ENCODE measurements around the gene FHL5. TPM values are rescaled to one million over a fixed set of nuclear protein-coding genes. Genes with fewer than 3 reads are reported as not detected.

FHL5 gene
- total and polyA plus RNA-seq, 2 experiments from 2014 or later: not detected

DNA sequence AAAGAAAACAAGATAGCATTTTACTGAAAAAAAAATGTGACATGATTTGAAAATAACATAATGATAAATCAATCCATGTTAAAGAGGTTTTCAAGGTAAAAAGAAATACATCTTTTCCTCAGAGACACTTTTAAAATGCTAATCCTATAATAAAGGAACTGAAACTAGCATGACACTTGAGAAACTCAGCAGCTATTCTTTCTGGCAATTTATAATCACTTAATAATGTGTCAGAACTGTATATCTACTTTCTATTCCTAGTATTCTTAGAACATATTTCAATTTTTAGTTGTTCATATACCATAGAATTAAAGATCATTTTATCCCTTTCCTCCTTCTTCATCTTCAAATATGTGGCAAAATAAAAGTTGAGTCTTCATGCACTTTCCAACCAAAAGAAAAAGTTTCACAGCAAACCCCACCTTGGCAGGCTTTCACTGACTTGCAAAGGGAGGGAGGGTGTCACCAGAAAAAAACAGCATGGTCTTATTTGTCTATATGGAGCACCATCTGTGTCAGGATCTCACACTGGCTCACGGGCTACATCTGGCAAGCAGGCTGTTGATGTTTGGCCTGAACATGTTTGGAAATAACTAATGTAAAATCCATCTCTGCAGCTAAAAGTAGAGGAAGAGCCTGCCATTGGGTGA lies 48.5 kb downstream of the FHL5 start:
- H4K20me1 ChIP-seq (ENCODE audit: insufficient read depth, poor library complexity, severe bottlenecking): no peaks in the 10 kb centered on the region

DNA sequence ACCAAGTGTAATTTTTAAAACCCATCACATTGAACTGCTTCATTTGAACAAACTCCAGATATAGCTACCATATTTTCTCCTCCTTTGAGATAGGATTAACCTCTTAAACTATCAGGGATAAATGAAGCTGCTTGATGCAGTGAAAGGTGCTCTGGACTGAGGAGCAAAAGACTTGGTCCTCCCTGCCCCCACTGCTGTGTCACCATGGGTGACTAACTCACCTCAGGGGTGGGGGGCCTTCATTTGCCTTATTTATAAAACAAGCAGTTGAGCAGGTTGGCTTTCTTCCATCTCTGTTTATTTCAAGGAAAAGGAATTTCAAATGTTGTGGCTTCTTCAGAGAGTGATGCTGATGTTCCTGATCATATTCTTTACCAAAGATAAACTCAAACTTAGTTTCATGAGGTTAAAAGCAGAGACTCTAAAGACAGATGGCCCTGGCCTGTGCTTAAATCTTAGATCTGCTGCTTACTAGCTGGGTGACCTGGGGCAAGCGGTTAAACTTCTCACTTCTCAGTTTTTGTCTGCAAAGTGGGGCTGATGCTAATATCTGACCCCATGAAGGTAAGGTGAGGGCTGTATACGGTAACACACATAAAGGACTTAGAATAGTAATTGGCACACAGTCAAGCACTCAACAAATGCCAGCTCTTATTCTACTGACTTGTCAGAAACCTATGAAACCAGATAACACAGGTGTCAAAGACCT lies 50.5 kb downstream of the FHL5 start:
- H3K4me3 ChIP-seq: no peak overlapping the region
- 85% methylated on average over 2 of the region's 2 CpGs for WGBS (ENCODE audit: low lambda C conversion rate, missing lambda C conversion rate)
- H3K36me3 ChIP-seq (replicated peaks; ENCODE audit: insufficient read depth, low read depth): no peaks in the 10 kb centered on the region
- H4K20me1 ChIP-seq (ENCODE audit: insufficient read depth, poor library complexity, severe bottlenecking): no peaks in the 10 kb centered on the region
- H3K27ac ChIP-seq: no peak overlapping the region
- no peaks in the 10 kb centered on the region for H3K9me2 ChIP-seq (replicated peaks; ENCODE audit: insufficient read depth)
- no peaks in the 10 kb centered on the region for H3K4me1 ChIP-seq (ENCODE audit: insufficient read depth)
- no peaks in the 10 kb centered on the region for H3K9me3 ChIP-seq (ENCODE audit: low read depth)
- no peak overlapping the region for H2AFZ ChIP-seq
- DNase-seq (ENCODE audit: low spot score): no peak
- TF ChIP-seq EZH2 (IDR thresholded peaks at IDR 0.05; ENCODE audit: borderline replicate concordance) (no peak), EZH2phosphoT487 (IDR thresholded peaks at IDR 0.05; ENCODE audit: low read depth, severe bottlenecking, unreplicated experiment) (no peak)
- TF ChIP-seq, protein P1, sequence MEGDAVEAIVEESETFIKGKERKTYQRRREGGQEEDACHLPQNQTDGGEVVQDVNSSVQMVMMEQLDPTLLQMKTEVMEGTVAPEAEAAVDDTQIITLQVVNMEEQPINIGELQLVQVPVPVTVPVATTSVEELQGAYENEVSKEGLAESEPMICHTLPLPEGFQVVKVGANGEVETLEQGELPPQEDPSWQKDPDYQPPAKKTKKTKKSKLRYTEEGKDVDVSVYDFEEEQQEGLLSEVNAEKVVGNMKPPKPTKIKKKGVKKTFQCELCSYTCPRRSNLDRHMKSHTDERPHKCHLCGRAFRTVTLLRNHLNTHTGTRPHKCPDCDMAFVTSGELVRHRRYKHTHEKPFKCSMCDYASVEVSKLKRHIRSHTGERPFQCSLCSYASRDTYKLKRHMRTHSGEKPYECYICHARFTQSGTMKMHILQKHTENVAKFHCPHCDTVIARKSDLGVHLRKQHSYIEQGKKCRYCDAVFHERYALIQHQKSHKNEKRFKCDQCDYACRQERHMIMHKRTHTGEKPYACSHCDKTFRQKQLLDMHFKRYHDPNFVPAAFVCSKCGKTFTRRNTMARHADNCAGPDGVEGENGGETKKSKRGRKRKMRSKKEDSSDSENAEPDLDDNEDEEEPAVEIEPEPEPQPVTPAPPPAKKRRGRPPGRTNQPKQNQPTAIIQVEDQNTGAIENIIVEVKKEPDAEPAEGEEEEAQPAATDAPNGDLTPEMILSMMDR (IDR thresholded peaks at IDR 0.05; ENCODE audit: poor library complexity): no peak
- H3K79me2 ChIP-seq: no peaks in the 10 kb centered on the region
- H3K4me2 ChIP-seq: no peak overlapping the region
- no peaks in the 10 kb centered on the region for H3K27me3 ChIP-seq

More for the DNA sequence above, 48.5 kb downstream of the FHL5 start:
- H2AFZ ChIP-seq: no peak overlapping the region
- WGBS (ENCODE audit: low lambda C conversion rate, missing lambda C conversion rate): 77% methylated on average over 1 of the region's 1 CpG
- no peaks in the 10 kb centered on the region for H3K27me3 ChIP-seq
- no peak overlapping the region for H3K4me3 ChIP-seq
- no peaks in the 10 kb centered on the region for H3K9me2 ChIP-seq (replicated peaks; ENCODE audit: insufficient read depth)
- H3K4me2 ChIP-seq: no peak overlapping the region
- H3K27ac ChIP-seq: no peak overlapping the region
- TF ChIP-seq, protein P1 (IDR thresholded peaks at IDR 0.05; ENCODE audit: poor library complexity): no peak
- TF ChIP-seq EZH2 (IDR thresholded peaks at IDR 0.05; ENCODE audit: borderline replicate concordance) (no peak), EZH2phosphoT487 (IDR thresholded peaks at IDR 0.05; ENCODE audit: low read depth, severe bottlenecking, unreplicated experiment) (no peak)
- H3K36me3 ChIP-seq (replicated peaks; ENCODE audit: insufficient read depth, low read depth): no peaks in the 10 kb centered on the region
- DNase-seq (ENCODE audit: low spot score): no peak
- no peaks in the 10 kb centered on the region for H3K4me1 ChIP-seq (ENCODE audit: insufficient read depth)
- H3K79me2 ChIP-seq: no peaks in the 10 kb centered on the region
- H3K9me3 ChIP-seq (ENCODE audit: low read depth): no peaks in the 10 kb centered on the region

DNA sequence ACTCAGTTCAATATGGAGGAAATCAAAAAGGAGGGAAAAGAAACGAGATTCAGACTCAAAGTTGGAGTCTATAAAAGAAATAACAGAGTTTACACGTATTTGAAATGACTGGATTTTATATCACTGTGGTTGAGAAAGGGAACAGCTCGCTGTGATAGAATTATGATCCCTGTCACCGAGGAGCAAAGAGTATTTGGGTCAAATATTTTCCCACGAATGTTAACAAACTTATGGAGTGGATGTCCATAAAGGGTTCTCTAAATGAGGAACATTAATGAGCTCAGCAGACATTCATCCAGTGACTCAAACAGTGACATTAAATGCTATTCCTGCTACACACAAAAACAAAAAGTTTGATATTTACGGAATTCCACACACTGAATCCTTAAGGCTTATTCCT lies 57.9 kb downstream of the FHL5 start:
- no peak for TF ChIP-seq EZH2 (IDR thresholded peaks at IDR 0.05; ENCODE audit: borderline replicate concordance)
- TF ChIP-seq EZH2phosphoT487 (IDR thresholded peaks at IDR 0.05; ENCODE audit: low read depth, severe bottlenecking, unreplicated experiment): no peak

DNA sequence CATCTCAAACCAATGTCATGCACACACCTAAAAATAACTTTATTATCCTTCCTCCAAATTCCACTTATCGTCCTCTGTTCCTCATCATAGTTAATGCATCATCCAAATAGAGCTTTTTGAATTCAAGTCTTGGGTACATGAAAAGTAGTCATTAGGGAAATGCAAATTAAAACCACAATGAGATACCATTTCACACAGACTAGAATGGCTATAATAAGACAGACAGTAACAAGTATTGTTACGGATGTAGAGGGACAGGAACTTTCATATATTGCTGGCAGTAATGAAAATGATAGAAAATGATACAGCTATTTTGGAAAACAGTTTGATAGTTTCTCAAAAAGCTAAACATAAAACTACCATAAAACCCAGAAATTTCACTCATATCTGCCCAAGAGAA lies 59.1 kb downstream of the FHL5 start:
- H3K9me3 ChIP-seq (ENCODE audit: low read depth): no peaks in the 10 kb centered on the region
- no peaks in the 10 kb centered on the region for H3K27me3 ChIP-seq
- DNase-seq (ENCODE audit: low spot score): no peak
- H4K20me1 ChIP-seq (ENCODE audit: insufficient read depth, poor library complexity, severe bottlenecking): no peaks in the 10 kb centered on the region
- H2AFZ ChIP-seq: no peak overlapping the region
- peaks cover under 1% of the 10 kb centered on the region for H3K4me1 ChIP-seq (ENCODE audit: insufficient read depth)
- no peak overlapping the region for H3K27ac ChIP-seq
- no peaks in the 10 kb centered on the region for H3K36me3 ChIP-seq (replicated peaks; ENCODE audit: insufficient read depth, low read depth)
- H3K4me2 ChIP-seq: no peak overlapping the region
- H3K4me3 ChIP-seq: no peak overlapping the region
- TF ChIP-seq, protein P1 (IDR thresholded peaks at IDR 0.05; ENCODE audit: poor library complexity): no peak
- no peak for TF ChIP-seq EZH2phosphoT487 (IDR thresholded peaks at IDR 0.05; ENCODE audit: low read depth, severe bottlenecking, unreplicated experiment)
- no peak for TF ChIP-seq EZH2 (IDR thresholded peaks at IDR 0.05; ENCODE audit: borderline replicate concordance)
- H3K79me2 ChIP-seq: no peaks in the 10 kb centered on the region
- no peaks in the 10 kb centered on the region for H3K9me2 ChIP-seq (replicated peaks; ENCODE audit: insufficient read depth)
- 78% methylated on average over 2 of the region's 2 CpGs for WGBS (ENCODE audit: low lambda C conversion rate, missing lambda C conversion rate)

More for the DNA sequence above, 57.9 kb downstream of the FHL5 start:
- Histone ChIP-seq H3K27me3 (no peaks in the 10 kb centered on the region), H3K79me2 (no peaks in the 10 kb centered on the region), H2AFZ (no peak overlapping the region), H3K4me3 (no peak overlapping the region), H3K36me3 (replicated peaks; ENCODE audit: insufficient read depth, low read depth) (no peaks in the 10 kb centered on the region), H3K9me2 (replicated peaks; ENCODE audit: insufficient read depth) (no peaks in the 10 kb centered on the region), H3K4me1 (ENCODE audit: insufficient read depth) (no peaks in the 10 kb centered on the region), H3K9me3 (ENCODE audit: low read depth) (no peaks in the 10 kb centered on the region), H4K20me1 (ENCODE audit: insufficient read depth, poor library complexity, severe bottlenecking) (no peaks in the 10 kb centered on the region), H3K4me2 (no peak overlapping the region), H3K27ac (no peak overlapping the region)
- WGBS (ENCODE audit: low lambda C conversion rate, missing lambda C conversion rate): 88% methylated on average over 6 of the region's 6 CpGs
- DNase-seq (ENCODE audit: low spot score): no peak
